HG03439 (cell line): ENCODE measurements around the gene CSRP1.

Source experiments
- ATAC-seq: cut with Tn5 transposase; IDR thresholded peaks from one replicate; pipeline ENCODE4 v1.9.1; 2021; ENCODE audit warnings: mild to moderate bottlenecking, moderate library complexity; ENCODE audit not compliant: unreplicated experiment

CSRP1 gene

DNA sequence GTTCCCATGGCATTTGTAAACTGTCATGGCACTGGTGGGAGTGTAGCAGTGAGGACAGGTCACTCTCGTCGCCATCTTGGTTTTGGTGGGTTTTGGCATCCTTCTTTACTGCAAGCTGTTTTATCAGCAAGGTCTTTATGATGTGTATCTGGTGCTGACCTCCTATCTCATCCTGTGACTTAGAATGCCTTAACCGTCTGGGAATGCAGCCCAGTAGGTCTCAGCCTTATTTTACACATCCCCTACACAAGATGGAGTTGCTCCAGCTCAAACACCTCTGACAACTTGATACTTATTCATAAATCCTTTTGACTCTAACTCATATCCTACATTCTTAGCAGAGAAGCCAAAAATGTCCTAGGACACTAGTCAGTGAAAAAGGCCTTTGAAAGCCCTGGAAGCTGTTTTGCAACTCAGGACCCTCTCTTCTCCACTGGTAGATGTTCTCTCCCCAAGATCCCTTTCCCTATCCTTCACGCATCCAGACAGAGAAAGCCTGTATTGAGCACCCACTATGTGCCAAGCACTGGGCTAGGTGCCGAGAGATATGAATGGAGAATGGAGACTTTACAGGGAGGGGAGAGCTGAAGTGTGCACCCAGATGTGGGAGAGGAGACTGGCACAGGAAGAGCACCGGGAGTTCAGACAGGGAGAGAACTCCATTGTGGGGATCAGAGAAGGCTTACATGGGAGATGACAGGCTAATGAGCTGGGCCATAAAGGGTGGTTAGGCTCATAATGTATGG, 6.7 kb upstream of the CSRP1 start:
- ATAC-seq, result no peak

- ATAC-seq, result peak; percentile 48
Observed at GRCh38 chr1:201511941-201512539, 5.1 kb upstream of the CSRP1 start.

DNA sequence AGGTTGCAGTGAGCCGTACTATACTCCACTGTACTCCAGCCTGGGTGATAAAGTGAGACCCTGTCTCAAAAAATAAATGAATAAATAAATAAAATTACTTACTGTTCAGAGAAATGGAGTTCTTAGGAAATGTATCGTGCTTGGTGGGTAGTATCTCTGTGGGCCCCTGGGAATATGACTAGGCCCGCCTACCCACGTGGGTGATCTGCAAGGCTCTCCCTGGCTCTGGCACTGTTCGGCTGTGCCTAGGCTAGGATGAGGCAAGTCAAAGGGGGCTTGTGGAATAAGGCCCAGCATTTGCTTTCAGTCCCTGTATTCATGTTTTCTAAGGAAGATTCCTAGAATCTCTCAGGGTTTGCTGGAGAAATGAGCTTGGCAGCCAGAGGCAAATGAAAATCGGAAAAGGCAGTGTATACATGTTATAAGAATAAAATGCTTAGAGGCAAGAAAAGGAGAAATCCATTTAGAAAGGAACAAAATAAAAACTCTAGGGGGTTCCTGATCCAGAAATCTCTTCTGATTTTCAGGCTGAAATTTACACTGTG, 4.5 kb upstream of the CSRP1 start:
- ATAC-seq, result no peak

DNA sequence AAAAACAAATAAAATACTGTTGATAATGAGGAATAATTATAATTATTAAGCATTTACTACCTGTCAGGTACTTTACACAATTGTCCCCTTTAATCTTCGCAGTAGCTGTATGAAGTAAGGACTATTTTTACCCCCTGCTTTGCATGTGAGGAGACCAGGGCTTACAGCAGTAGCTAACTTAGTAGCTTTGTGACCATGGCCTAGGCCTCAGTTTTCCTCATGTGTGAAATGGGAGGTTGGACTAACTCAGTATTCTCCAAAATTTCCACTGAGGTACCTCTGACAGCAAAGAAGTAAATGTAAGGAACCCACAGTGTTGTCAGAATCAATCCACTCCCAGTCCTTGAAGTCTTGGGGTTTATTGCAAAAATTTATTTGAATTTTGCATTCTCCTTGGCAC, 3.8 kb upstream of the CSRP1 start:
- ATAC-seq, result no peak

GRCh38 chr1:201509601-201510374, 2.9 kb upstream of the CSRP1 start:
- no peak for ATAC-seq

DNA sequence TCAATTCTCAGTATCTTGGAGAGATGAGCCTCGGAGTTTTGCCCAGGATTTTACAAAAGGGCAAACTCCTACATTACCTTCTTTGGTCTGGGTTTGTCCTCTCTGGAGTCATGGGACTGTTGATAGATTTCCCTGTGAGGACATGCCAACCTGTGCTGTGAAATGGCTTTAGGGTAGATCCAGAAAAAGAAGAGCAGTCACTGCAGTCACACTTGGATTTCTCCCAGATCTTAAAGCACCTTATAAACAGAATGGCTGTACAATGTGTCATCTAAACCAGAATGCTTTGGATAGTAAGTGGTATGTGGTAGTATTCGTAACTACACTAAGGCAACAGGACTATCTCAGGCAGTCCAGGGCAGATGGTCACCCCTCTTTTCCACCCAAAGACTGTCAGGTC, 1.9 kb upstream of the CSRP1 start:
- no peak for ATAC-seq

- peak; percentile 16 for ATAC-seq
Observed at GRCh38 chr1:201507360-201507675, 395 bp upstream of the CSRP1 start.

DNA sequence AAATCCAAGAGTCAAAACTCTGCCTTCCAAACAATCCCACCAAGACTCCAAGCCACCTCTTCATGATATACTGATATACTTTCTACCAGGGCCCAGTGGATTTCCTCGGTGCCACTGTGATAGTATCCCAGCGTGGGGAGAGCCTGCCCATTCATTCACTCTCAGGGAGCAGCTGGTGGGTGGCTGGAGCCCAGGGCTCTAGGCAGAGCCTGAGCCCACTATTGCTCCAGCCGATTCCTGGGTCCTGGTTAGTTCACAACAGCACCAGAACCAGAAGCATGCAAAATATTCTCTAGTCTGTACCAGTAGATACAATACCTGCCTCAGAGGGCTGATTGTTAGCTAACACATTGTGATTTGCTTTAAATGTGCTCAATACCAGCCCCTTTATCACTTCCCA, 831 bp downstream of the CSRP1 start:
- ATAC-seq, result no peak

DNA sequence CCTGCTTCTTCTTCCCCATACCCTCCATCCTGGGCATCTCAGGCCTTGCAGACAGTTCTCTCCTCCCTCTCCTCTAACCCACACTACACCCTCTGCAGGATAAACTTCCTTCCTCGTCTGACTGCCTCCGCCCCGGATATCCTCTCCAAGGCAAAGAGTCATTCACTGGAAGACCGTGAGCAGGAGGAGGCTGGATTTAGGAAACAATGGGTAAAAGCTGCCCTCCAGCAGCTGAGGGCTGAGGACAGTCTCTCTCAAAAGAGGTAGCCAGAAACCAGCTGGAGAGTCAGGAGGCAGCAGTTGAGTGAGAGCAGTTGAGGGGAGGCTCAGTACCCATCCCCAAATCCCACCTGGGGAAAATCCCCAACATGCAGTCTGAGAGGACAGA, 1.4 kb downstream of the CSRP1 start:
- no peak for ATAC-seq

- ATAC-seq, result no peak
Observed at GRCh38 chr1:201504799-201505502, 2.0 kb downstream of the CSRP1 start.

DNA sequence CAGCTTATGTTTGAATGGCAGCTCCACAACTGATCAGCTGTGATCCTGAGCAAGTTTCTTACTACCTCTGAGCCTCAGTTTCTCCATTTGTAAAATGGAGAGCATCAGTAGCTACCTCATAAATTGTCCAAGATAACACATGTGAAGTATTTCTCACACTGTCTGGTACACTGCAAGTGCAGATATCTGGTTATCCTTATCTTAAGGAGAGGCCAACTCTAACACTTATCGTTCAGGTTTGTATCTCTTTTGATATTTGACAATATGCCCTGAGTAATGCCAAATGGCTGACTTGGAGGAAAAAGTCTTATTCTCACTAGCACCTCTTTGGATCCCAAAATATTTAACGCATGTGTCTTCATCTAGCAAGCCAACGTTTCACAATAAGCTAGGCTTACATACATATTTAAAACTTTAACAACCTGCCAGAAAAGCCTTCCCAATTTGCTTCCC, 2.7 kb downstream of the CSRP1 start:
- no peak for ATAC-seq

GRCh38 chr1:201503397-201504176, 3.3 kb downstream of the CSRP1 start:
- no peak for ATAC-seq

DNA sequence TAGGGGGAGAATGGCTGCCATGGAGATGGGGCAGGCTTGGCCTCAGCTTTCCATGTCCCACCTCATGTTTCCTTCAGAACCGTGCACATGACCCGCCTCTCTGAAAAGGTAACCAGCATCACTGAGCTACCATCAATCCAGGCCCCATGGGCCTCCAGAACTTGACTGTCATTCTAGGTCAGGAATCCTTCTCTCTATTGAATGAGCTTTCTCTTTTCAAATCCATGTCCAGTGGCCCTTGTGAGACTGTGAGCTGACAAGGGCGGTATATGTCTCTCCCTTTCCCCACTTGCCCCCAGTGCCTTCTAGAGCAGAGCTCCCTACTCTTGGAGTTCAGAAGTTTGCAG, 4.4 kb downstream of the CSRP1 start:
- ATAC-seq, result no peak

DNA sequence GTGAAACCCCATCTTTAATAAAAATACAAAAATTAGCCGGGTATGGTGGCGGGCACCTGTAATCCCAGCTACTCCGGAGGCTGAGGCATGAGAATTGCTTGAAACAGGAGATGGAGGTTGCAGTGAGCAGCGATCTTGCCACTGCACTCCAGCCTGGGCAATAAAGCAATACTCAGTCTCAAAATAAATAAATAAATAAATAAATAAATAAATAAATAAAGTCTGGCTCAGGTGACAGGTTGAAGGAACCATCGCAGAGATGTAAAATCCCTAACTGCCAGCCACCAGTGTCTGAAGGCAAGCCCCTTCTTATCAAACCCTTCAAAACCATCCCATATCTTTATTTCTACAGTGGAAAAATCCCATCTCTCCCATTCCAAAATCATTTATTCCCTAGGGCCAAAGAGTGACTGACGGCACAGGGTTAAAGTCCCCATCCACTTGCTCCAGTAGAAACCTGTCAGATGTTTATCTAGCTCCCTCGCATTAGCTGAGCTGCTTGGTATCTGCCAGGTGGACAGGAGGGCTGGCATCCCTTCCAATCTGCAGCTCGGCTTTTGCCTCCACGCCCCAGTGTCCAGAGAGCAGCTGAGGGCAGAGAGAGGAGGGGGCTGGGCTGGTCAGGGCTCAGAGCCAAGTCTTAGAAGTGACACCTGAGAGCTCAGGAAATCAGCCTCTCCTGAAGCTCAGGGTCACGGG, 5.0 kb downstream of the CSRP1 start:
- no peak for ATAC-seq

DNA sequence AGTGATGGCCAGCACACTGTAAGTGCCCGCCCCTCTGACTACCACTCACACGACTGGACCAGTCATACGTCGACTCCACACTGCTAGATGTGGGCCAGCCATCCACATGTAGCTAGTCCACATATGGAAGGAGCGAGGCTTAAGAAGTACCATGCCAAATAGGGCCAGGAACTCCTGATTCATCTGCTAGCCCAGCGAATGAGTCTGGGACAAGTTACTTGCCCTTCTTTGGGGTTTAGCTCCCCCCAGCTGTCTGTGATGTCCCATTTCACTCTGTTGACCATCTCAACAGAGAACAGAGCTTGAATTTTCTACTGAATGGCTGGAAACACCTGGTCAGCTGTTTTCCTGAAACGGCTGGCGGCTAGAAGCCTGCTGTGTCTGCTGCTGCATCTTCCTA, 5.8 kb downstream of the CSRP1 start:
- ATAC-seq, result no peak

DNA sequence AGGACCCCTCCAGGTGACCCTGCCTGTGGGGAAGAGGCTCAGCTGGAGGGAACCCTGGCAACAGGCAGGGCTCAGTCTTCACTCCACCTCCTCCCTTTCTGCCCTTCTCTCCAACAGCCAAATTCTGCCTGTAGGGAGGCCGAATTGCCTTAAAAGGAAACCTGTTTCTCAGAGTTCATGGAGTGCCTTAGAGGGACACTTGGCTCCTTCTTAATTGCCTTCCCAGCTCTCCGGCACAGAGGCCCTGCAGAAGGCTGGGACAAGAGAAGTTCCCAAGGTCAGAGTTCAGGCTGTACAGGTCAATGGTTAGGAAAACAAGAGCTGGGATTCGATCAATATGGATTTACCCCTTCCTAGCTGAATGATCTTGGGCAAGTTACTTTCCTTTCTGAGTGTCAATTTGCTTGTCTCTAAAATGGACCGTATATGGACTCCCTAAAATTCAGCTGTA, 6.2 kb downstream of the CSRP1 start:
- no peak for ATAC-seq

GRCh38 chr1:201499795-201500669, 6.9 kb downstream of the CSRP1 start:
- no peak for ATAC-seq

GRCh38 chr1:201499191-201499590, 7.7 kb downstream of the CSRP1 start:
- no peak for ATAC-seq

DNA sequence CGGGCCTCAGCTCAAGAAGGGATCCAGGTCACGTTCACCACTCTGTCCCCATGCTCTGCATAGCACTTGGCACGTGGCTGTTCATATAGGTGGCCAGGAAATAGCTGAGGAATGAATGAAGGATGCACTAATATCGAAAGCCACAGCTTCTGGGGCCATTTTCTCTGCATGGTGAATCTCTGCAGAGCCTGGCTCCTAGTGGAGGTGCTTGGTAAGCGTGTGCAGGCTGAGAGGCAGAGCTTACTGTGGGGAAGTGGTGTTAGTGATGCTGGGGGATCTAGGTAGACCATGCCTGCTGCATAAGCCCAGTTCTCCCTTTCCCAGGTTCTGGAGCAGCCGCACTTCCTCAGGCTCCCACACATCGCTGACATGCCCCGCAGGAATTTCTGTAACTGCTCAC, 8.3 kb downstream of the CSRP1 start:
- ATAC-seq, result no peak
